ENCODE data around the gene CDH4. TPM values are rescaled to one million over a fixed set of nuclear protein-coding genes. Genes with fewer than 3 reads are reported as not detected.

Gene CDH4
- polyA plus RNA-seq, 1 experiment, result 1.5 TPM

DNA sequence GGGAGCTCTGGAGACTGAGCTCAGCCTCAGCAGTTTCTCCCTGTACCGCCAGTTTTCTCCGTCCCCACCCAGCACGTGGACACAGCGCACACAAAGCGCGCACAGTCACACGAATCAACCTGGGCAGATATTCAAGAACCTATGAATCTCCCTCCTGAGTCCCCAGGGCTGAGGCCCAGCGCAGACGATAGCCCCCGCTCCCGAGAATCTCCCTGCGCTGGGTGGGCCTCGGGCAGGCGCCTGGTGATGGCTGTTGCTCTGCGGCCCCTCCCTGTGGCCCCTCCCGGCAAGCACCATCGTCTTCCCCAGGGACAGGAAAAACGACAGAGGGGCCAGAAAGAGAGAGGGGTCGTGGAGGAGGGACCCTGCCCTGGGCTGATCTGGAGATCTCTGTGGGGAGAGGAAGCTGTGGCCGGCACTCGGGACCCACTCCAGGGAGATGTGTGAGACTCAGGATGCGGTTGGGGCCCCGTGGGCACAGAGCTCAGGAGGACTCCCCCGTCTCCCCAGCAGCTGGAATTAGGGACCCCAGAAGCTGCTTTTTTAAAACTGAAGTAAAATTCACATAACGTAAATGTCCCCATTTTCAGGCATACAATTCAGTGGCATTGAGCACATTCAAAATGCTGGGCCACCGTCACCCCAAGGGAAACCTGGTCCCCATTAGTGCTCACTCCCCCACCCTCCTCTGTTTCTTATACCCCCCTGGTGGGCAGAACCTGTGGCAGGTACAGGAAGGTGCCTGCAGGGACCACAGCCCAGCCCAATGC lies 482.9 kb downstream of the CDH4 start:
- no peak for DNase-seq (ENCODE audit: low read depth)
- H3K4me3 ChIP-seq (ENCODE audit: low read depth, low read length), result no peak overlapping the region
- TF ChIP-seq, protein P1, sequence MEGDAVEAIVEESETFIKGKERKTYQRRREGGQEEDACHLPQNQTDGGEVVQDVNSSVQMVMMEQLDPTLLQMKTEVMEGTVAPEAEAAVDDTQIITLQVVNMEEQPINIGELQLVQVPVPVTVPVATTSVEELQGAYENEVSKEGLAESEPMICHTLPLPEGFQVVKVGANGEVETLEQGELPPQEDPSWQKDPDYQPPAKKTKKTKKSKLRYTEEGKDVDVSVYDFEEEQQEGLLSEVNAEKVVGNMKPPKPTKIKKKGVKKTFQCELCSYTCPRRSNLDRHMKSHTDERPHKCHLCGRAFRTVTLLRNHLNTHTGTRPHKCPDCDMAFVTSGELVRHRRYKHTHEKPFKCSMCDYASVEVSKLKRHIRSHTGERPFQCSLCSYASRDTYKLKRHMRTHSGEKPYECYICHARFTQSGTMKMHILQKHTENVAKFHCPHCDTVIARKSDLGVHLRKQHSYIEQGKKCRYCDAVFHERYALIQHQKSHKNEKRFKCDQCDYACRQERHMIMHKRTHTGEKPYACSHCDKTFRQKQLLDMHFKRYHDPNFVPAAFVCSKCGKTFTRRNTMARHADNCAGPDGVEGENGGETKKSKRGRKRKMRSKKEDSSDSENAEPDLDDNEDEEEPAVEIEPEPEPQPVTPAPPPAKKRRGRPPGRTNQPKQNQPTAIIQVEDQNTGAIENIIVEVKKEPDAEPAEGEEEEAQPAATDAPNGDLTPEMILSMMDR (IDR thresholded peaks at IDR 0.05; ENCODE audit: insufficient read depth, low read depth, low read length), result no peak
- H3K27me3 ChIP-seq (ENCODE audit: control insufficient read depth, insufficient read depth, low read length), result no peaks in the 10 kb centered on the region
- H3K36me3 ChIP-seq (ENCODE audit: control insufficient read depth, insufficient read depth, low read length), result no peaks in the 10 kb centered on the region
- ChIA-PET POLR2A (no interaction called here), CTCF (no interaction called here)

GRCh38 chr20:61735503-61735785 lies 483.4 kb downstream of the CDH4 start:
- DNase-seq (ENCODE audit: low read depth), result no peak
- CTCF ChIA-PET, result no interaction called here
- H3K27me3 ChIP-seq (ENCODE audit: control insufficient read depth, insufficient read depth, low read length), result no peaks in the 10 kb centered on the region
- H3K36me3 ChIP-seq (ENCODE audit: control insufficient read depth, insufficient read depth, low read length), result no peaks in the 10 kb centered on the region
- POLR2A ChIA-PET, result no interaction called here
- H3K4me3 ChIP-seq (ENCODE audit: low read depth, low read length), result no peak overlapping the region
- TF ChIP-seq, protein P1 (IDR thresholded peaks at IDR 0.05; ENCODE audit: insufficient read depth, low read depth, low read length), result no peak

- TF ChIP-seq, protein P1 (IDR thresholded peaks at IDR 0.05; ENCODE audit: insufficient read depth, low read depth, low read length), result no peak
- Histone ChIP-seq H3K4me3 (ENCODE audit: low read depth, low read length) (no peak overlapping the region), H3K27me3 (ENCODE audit: control insufficient read depth, insufficient read depth, low read length) (no peaks in the 10 kb centered on the region), H3K36me3 (ENCODE audit: control insufficient read depth, insufficient read depth, low read length) (no peaks in the 10 kb centered on the region)
- ChIA-PET POLR2A (no interaction called here), CTCF (no interaction called here)
- DNase-seq (ENCODE audit: low read depth), result no peak
These were observed 484.1 kb downstream of the CDH4 start for GRCh38 chr20:61736001-61736635.

DNA sequence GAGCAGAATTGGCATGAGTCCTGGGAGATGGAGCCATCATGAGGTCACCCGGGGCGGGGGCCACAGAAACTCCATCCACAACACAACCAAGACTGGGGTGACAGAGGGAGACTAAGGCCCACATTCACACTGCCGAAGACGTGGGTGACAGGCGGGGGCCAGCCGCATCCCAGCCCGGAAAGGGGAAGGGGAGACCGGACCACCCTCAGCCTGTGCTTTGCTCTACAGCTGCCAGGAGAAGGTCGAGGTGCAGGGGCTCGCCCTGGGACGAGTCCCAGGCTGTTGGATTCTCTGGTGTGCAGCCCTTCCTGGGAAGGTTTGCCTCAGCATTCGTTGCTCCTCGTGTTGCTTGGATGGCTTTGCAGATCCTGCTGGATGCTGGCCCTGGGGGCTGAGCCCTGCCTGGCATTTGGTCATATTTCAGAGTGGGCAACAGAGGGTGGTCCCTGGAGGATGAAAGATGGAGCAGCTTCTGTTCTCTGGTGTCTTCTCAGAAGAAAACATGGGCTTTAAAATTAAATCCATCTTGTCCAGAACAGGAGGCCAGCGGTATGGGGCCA lies 484.8 kb downstream of the CDH4 start:
- POLR2A ChIA-PET, result no interaction called here
- CTCF ChIA-PET, result no interaction called here
- no peaks in the 10 kb centered on the region for H3K36me3 ChIP-seq (ENCODE audit: control insufficient read depth, insufficient read depth, low read length)
- DNase-seq (ENCODE audit: low read depth), result no peak
- H3K27me3 ChIP-seq (ENCODE audit: control insufficient read depth, insufficient read depth, low read length), result no peaks in the 10 kb centered on the region
- no peak overlapping the region for H3K4me3 ChIP-seq (ENCODE audit: low read depth, low read length)
- TF ChIP-seq, protein P1 (IDR thresholded peaks at IDR 0.05; ENCODE audit: insufficient read depth, low read depth, low read length), result no peak

DNA sequence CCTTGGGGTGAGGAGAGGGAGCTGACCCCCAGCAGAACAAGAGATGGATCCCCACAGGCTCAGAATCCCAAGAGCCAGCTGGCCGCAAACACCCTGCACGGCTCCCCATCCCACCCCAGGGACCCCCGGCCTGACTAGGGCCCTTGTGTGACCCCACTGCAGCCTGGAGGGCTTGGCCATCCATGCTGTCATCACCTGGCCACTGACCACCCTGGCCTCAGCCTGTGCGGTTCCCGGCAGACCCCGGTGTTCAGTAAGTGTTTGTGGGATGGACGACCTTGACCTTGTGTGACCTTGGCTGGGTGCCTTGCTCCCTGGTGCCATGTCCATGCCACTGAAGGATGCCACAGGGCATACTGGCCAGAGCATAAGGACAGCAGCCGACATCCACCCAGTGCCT lies 485.3 kb downstream of the CDH4 start:
- no peaks in the 10 kb centered on the region for H3K36me3 ChIP-seq (ENCODE audit: control insufficient read depth, insufficient read depth, low read length)
- no peak for DNase-seq (ENCODE audit: low read depth)
- TF ChIP-seq, protein P1 (IDR thresholded peaks at IDR 0.05; ENCODE audit: insufficient read depth, low read depth, low read length), result no peak
- H3K4me3 ChIP-seq (ENCODE audit: low read depth, low read length), result no peak overlapping the region
- POLR2A ChIA-PET, result no interaction called here
- no peaks in the 10 kb centered on the region for H3K27me3 ChIP-seq (ENCODE audit: control insufficient read depth, insufficient read depth, low read length)
- CTCF ChIA-PET, result no interaction called here

Measured in BJ (cell line).